H1 (cell line): ENCODE results near the gene NFYB. TPM values are rescaled to one million over a fixed set of nuclear protein-coding genes. Genes with fewer than 3 reads are reported as not detected.

Experiments
- polyA plus RNA-seq, 7 experiments: library from polyadenylated mRNA; depleted of rRNA in 3 of 7; stranded (reverse) in 5 of 7; unstranded in 2 of 7; fragments of >200 nt in 5 of 7; fragments of 200-250 nt in 2 of 7; gene quantifications; 1 replicate in 5 of 7; 2 replicates in 1 of 7; 4 replicates in 1 of 7; pipeline versions ENCODE4 v1.2.1 to v1.2.3, GENCODE V29; 2011 to 2013; ENCODE audit warnings: missing spikeins in 2 of 7, mixed read lengths in 2 of 7
- small RNA-seq: library from polyadenylated mRNA; stranded (forward); fragments of <200 nt; extraction: miRNeasy Mini kit (QIAGEN cat#:217004); gene quantifications from one replicate; pipeline ENCODE3, GENCODE V24; 2013; ENCODE audit not compliant: insufficient read depth
- total RNA-seq: library from RNA; stranded (reverse); fragmentation: NEBNext Ultra II Directional; extraction: Animal tissue kit (Norgen Biotek cat#: 25700); gene quantifications from 2 replicates; pipeline ENCODE4 v1.2.1, GENCODE V29; 2021

Gene NFYB
- total and polyA plus RNA-seq, 2 of the 8 experiments (the other 6 are each of a cell fraction or from before 2014, with no cell fraction given) = 29.1 to 43.5 TPM

Small RNAs within 50 kb of the gene (small RNA-seq; reads per million reads assigned to genes)
- not detected for gene RNA5SP370

Other genes starting within 250 kb of the NFYB start
- 837 and 847 TPM in 2 replicates for gene HSP90B1, start 207.8 kb downstream of the NFYB start, total RNA-seq
- 88.9 and 161 TPM in 2 replicates for gene HSP90B1, start 207.8 kb downstream of the NFYB start, polyA plus RNA-seq (2011; rRNA removed)
- gene TDG, start 172.3 kb downstream of the NFYB start, total RNA-seq = 47.8 and 49.0 TPM in 2 replicates
- gene TDG, start 172.3 kb downstream of the NFYB start, polyA plus RNA-seq (2011; rRNA removed) = 13.7 and 22.7 TPM in 2 replicates
- gene GLT8D2, start 88.0 kb downstream of the NFYB start, total RNA-seq = 5.7 and 6.8 TPM in 2 replicates
- gene GLT8D2, start 88.0 kb downstream of the NFYB start, polyA plus RNA-seq (2011; rRNA removed) = 5.0 and 9.8 TPM in 2 replicates
- 1.8 and 2.5 TPM in 2 replicates for gene HCFC2, start 73.7 kb downstream of the NFYB start, total RNA-seq
- gene HCFC2, start 73.7 kb downstream of the NFYB start, polyA plus RNA-seq (2011; rRNA removed) = 0.46 and 0.62 TPM in 2 replicates
- 120 and 127 TPM in 2 replicates for gene TXNRD1, start 77.6 kb upstream of the NFYB start, total RNA-seq
- gene TXNRD1, start 77.6 kb upstream of the NFYB start, polyA plus RNA-seq (2011; rRNA removed) = 56.8 and 70.6 TPM in 2 replicates
- 2.2 and 2.8 TPM in 2 replicates for gene EID3, start 165.5 kb upstream of the NFYB start, total RNA-seq
- 1.0 and 1.2 TPM in 2 replicates for gene EID3, start 165.5 kb upstream of the NFYB start, polyA plus RNA-seq (2011; rRNA removed)